HG03159 (cell line): ENCODE data around the gene VWA3A.
"Not testable (repeated sequence)": the region's sequence is repeated elsewhere in the genome, so short reads cannot be mapped to it uniquely, and the experiment has no call there.

Experiments
- ATAC-seq: cut with Tn5 transposase; IDR thresholded peaks from one replicate; pipeline ENCODE4 v1.9.1; 2021; ENCODE audit warnings: mild to moderate bottlenecking, moderate library complexity; ENCODE audit not compliant: unreplicated experiment

The VWA3A gene

GRCh38 chr16:22181843-22182242, 89.5 kb downstream of the VWA3A start:
- ATAC-seq: no peak

GRCh38 chr16:22183335-22183734, 91.0 kb downstream of the VWA3A start:
- ATAC-seq: no peak

- no peak for ATAC-seq
These were observed 91.7 kb downstream of the VWA3A start for GRCh38 chr16:22183901-22184614.

GRCh38 chr16:22184615-22184968, 92.3 kb downstream of the VWA3A start:
- no peak for ATAC-seq

- ATAC-seq: no peak
These were observed 94.2 kb downstream of the VWA3A start for GRCh38 chr16:22186517-22186916.

GRCh38 chr16:22188267-22188594, 95.9 kb downstream of the VWA3A start:
- no peak for ATAC-seq

GRCh38 chr16:22188595-22189442, 96.5 kb downstream of the VWA3A start:
- ATAC-seq: no peak

- ATAC-seq: no peak
These were observed 97.2 kb downstream of the VWA3A start for GRCh38 chr16:22189473-22190080.

GRCh38 chr16:22190081-22190775, 97.9 kb downstream of the VWA3A start:
- ATAC-seq: peak; percentile 55

- ATAC-seq: peak; percentile 44
These were observed 98.6 kb downstream of the VWA3A start for GRCh38 chr16:22190776-22191531.

- ATAC-seq: no peak
These were observed 99.4 kb downstream of the VWA3A start for GRCh38 chr16:22191532-22192260.

- ATAC-seq: peak; percentile 23
These were observed 100.1 kb downstream of the VWA3A start for GRCh38 chr16:22192261-22193062.

- no peak for ATAC-seq
These were observed 100.7 kb downstream of the VWA3A start for GRCh38 chr16:22193063-22193411.

- ATAC-seq: no peak
These were observed 102.5 kb downstream of the VWA3A start for GRCh38 chr16:22194707-22195444.

- ATAC-seq: no peak
These were observed 103.0 kb downstream of the VWA3A start for GRCh38 chr16:22195445-22195694.

GRCh38 chr16:22195695-22196558, 103.6 kb downstream of the VWA3A start:
- no peak for ATAC-seq

GRCh38 chr16:22196559-22197168, 104.3 kb downstream of the VWA3A start:
- ATAC-seq: not testable (repeated sequence)
